Neural cell (in vitro differentiated cells): Measurements from ENCODE around the gene CCDC73.
"Not testable (repeated sequence)": the region's sequence is repeated elsewhere in the genome, so short reads cannot be mapped to it uniquely, and the experiment has no call there.

Experiments used
- CTCF ChIP-seq: fragments of 450-650 bp; IDR thresholded peaks from 2 replicates; pipeline ENCODE4 v1.5.1; 2014; ENCODE audit warnings: antibody characterized with exemption, mild to moderate bottlenecking, moderate library complexity; ENCODE audit not compliant: poor library complexity, severe bottlenecking
- POLR2AphosphoS5 ChIP-seq: IDR thresholded peaks from 2 replicates; pipeline ENCODE4 v1.6.1; 2012
- RAD21 ChIP-seq: fragments of 450-650 bp; conservative IDR thresholded peaks from 2 replicates; pipeline ENCODE4 v1.6.1; 2014; ENCODE audit warnings: antibody characterized with exemption, mild to moderate bottlenecking, moderate library complexity
- SMC3 ChIP-seq: fragments of 450-650 bp; conservative IDR thresholded peaks from 2 replicates; pipeline ENCODE4 v1.6.1; 2014; ENCODE audit warnings: antibody characterized with exemption, mild to moderate bottlenecking, moderate library complexity; ENCODE audit not compliant: poor library complexity
- TAF1 ChIP-seq: IDR thresholded peaks from 2 replicates; pipeline ENCODE4 v1.6.1; 2012; ENCODE audit warnings: low read depth

- TF ChIP-seq POLR2AphosphoS5, RAD21, CTCF, TAF1, SMC3: not testable (repeated sequence)
Measured at GRCh38 chr11:32753181-32753580, 41.3 kb downstream of the CCDC73 start.
